H1 (cell line): ENCODE data around the gene RICTOR. TPM values are rescaled to one million over a fixed set of nuclear protein-coding genes. Genes with fewer than 3 reads are reported as not detected.

Experiments used
- CTCF ChIA-PET: fragments of 300-600 bp; sonication (Branson Sonifier 250); formaldehyde crosslinking; loops from one replicate; lab custom pipeline; 2021; ENCODE audit not compliant: partially characterized antibody; lab: Charles Lee
- POLR2A ChIA-PET: fragments of 300-600 bp; sonication (Branson Sonifier 250); formaldehyde crosslinking; loops from one replicate; lab custom pipeline; 2021; ENCODE audit warnings: inconsistent platforms; ENCODE audit not compliant: partially characterized antibody; lab: Charles Lee
- DNase-seq, 2 experiments: peaks; one replicate each; pipeline versions ENCODE4 v3.0.0 to v3.0.0-alpha.2; 2010 to 2022; ENCODE audit warnings: low spot score in 2 of 2, low read depth in 1 of 2, mixed read lengths in 1 of 2
- FAIRE-seq: peaks from 2 replicates; lab custom pipeline; 2011; peaks lifted over from hg19 to GRCh38; lab: Jason Lieb, UNC
- H2AFZ ChIP-seq: 2 replicates; pipeline ENCODE4 v1.8.1; 2012; ENCODE audit warnings: low read length, inconsistent platforms
- H2AK5ac ChIP-seq: 2 replicates; pipeline ENCODE4 v1.6.1; 2013; ENCODE audit warnings: low read depth, low read length
- H2BK120ac ChIP-seq: replicated peaks from 2 replicates; pipeline ENCODE3; 2013; ENCODE audit warnings: low read depth, low read length, inconsistent platforms
- H2BK12ac ChIP-seq: 2 replicates; pipeline ENCODE4 v1.6.1; 2013; ENCODE audit warnings: low read depth, low read length
- H2BK15ac ChIP-seq: 2 replicates; pipeline ENCODE4 v1.6.1; 2013; ENCODE audit warnings: low read length
- H2BK20ac ChIP-seq: 2 replicates; pipeline ENCODE4 v1.6.1; 2013; ENCODE audit warnings: low read length
- H2BK5ac ChIP-seq: 2 replicates; pipeline ENCODE4 v1.6.1; 2013; ENCODE audit warnings: low read depth, low read length
- H3K14ac ChIP-seq: 2 replicates; pipeline ENCODE4 v1.6.1; 2013; ENCODE audit warnings: inconsistent platforms; ENCODE audit not compliant: insufficient read length
- H3K18ac ChIP-seq: 2 replicates; pipeline ENCODE4 v1.6.1; 2013; ENCODE audit warnings: low read length; ENCODE audit errors: extremely low read depth
- H3K23ac ChIP-seq: 2 replicates; pipeline ENCODE4 v1.6.1; 2013; ENCODE audit warnings: inconsistent platforms; ENCODE audit not compliant: insufficient read length
- H3K23me2 ChIP-seq: 2 replicates; pipeline ENCODE4 v1.6.1; 2013; ENCODE audit warnings: low read depth, low read length
- H3K27ac ChIP-seq: 2 replicates; pipeline ENCODE4 v1.6.1; 2011; ENCODE audit warnings: low read depth, low read length, inconsistent platforms
- H3K27me3 ChIP-seq, 4 experiments: replicated peaks in 1 of 4; 1 replicate in 1 of 4; 2 replicates in 3 of 4; pipeline versions ENCODE4 v1.6.1 to v1.8.1; 2011 to 2013; ENCODE audit warnings: low read length in 3 of 4, mild to moderate bottlenecking in 3 of 4, inconsistent platforms in 2 of 4, mixed read lengths in 2 of 4, moderate library complexity in 1 of 4; ENCODE audit not compliant: control insufficient read depth in 3 of 4, insufficient read depth in 3 of 4; ENCODE audit errors: extremely low read depth in 1 of 4
- H3K36me3 ChIP-seq, 4 experiments: 2 replicates each; pipeline versions ENCODE4 v1.6.1 to v1.8.1; 2011 to 2013; ENCODE audit warnings: mild to moderate bottlenecking in 4 of 4, low read length in 3 of 4, moderate library complexity in 2 of 4, control low read depth in 1 of 4, inconsistent platforms in 1 of 4; ENCODE audit not compliant: insufficient read depth in 4 of 4, control insufficient read depth in 2 of 4
- H3K4ac ChIP-seq: replicated peaks from 2 replicates; pipeline ENCODE3; 2013; ENCODE audit warnings: low read length, low read depth, mixed read lengths, inconsistent platforms; ENCODE audit not compliant: insufficient read length
- H3K4me1 ChIP-seq, 4 experiments: replicated peaks in 1 of 4; 1 replicate in 1 of 4; 2 replicates in 3 of 4; pipeline versions ENCODE4 v1.6.1 to v1.8.1; 2011 to 2013; ENCODE audit warnings: low read length in 3 of 4, inconsistent platforms in 2 of 4, mixed read lengths in 1 of 4; ENCODE audit not compliant: insufficient read depth in 4 of 4, control insufficient read depth in 3 of 4
- H3K4me2 ChIP-seq, 2 experiments: 2 replicates each; pipeline versions ENCODE4 v1.6.1 to v1.8.1; 2011 to 2013; ENCODE audit warnings: low read depth in 2 of 2, low read length in 2 of 2, control low read depth in 1 of 2, inconsistent platforms in 1 of 2, mild to moderate bottlenecking in 1 of 2; ENCODE audit not compliant: insufficient read depth in 1 of 2
- H3K4me3 ChIP-seq, 4 experiments: fragments of 200-600, 300-600 bp in 1 of 4; sonication (generic), shearing (Covaris generic), sonication (Bioruptor Twin) in 1 of 4; 2 replicates each; pipeline versions ENCODE4 v1.5.1 to v1.8.1; 2011 to 2016; ENCODE audit warnings: low read length in 4 of 4, low read depth in 3 of 4, control low read depth in 2 of 4, inconsistent platforms in 2 of 4, mild to moderate bottlenecking in 2 of 4, mixed read lengths in 1 of 4, moderate library complexity in 1 of 4; ENCODE audit not compliant: insufficient read depth in 2 of 4; ENCODE audit errors: extremely low read depth in 1 of 4
- H3K56ac ChIP-seq: replicated peaks from 2 replicates; pipeline ENCODE3; 2013; ENCODE audit warnings: low read depth, mild to moderate bottlenecking, mixed read lengths, low read length, inconsistent platforms; ENCODE audit not compliant: insufficient read length
- H3K79me1 ChIP-seq: 2 replicates; pipeline ENCODE4 v1.6.1; 2013; ENCODE audit warnings: low read depth, low read length, control low read depth
- H3K79me2 ChIP-seq, 2 experiments: 2 replicates each; pipeline versions ENCODE4 v1.6.1 to v1.8.1; 2012 to 2013; ENCODE audit warnings: low read length in 2 of 2, mild to moderate bottlenecking in 2 of 2, inconsistent platforms in 1 of 2; ENCODE audit not compliant: insufficient read depth in 2 of 2, control insufficient read depth in 1 of 2
- H3K9ac ChIP-seq, 4 experiments: replicated peaks in 1 of 4; 1 replicate in 1 of 4; 2 replicates in 3 of 4; pipeline versions ENCODE4 v1.6.1 to v1.8.1; 2011 to 2013; ENCODE audit warnings: low read depth in 3 of 4, low read length in 3 of 4, control low read depth in 2 of 4, mild to moderate bottlenecking in 2 of 4, moderate library complexity in 2 of 4, inconsistent platforms in 1 of 4; ENCODE audit errors: extremely low read depth in 1 of 4
- H3K9me3 ChIP-seq, 2 experiments: 2 replicates each; pipeline versions ENCODE4 v1.6.1 to v1.8.1; 2012 to 2013; ENCODE audit warnings: mild to moderate bottlenecking in 2 of 2, moderate library complexity in 2 of 2, control low read depth in 1 of 2, inconsistent platforms in 1 of 2, low read depth in 1 of 2, low read length in 1 of 2, mixed read lengths in 1 of 2; ENCODE audit not compliant: insufficient read depth in 2 of 2
- H4K20me1 ChIP-seq, 2 experiments: replicated peaks in 1 of 2; 2 replicates each; pipeline versions ENCODE3 to v1.8.1; 2011 to 2013; ENCODE audit warnings: inconsistent platforms in 2 of 2, low read length in 2 of 2, mild to moderate bottlenecking in 1 of 2; ENCODE audit not compliant: insufficient read depth in 2 of 2, control insufficient read depth in 1 of 2
- H4K5ac ChIP-seq: 2 replicates; pipeline ENCODE4 v1.6.1; 2013; ENCODE audit warnings: low read length, low read depth, mixed read lengths, inconsistent platforms; ENCODE audit not compliant: insufficient read length
- H4K8ac ChIP-seq: 2 replicates; pipeline ENCODE4 v1.8.0; 2013; ENCODE audit warnings: mild to moderate bottlenecking, moderate library complexity, low read length, inconsistent platforms; ENCODE audit not compliant: insufficient read depth; ENCODE audit errors: extremely low read depth
- H4K91ac ChIP-seq: replicated peaks from 2 replicates; pipeline ENCODE3; 2013; ENCODE audit warnings: low read length, mixed read lengths, inconsistent platforms; ENCODE audit not compliant: insufficient read length
- MAFK ChIP-seq: IDR thresholded peaks from 2 replicates; pipeline ENCODE4 v1.6.1; 2012; ENCODE audit warnings: low read depth, mild to moderate bottlenecking, improper control_type of control experiment, low read length
- POLR2A ChIP-seq, 2 experiments: IDR thresholded peaks; 1 replicate in 1 of 2; 2 replicates in 1 of 2; pipeline ENCODE4 v1.6.1; 2011; ENCODE audit warnings: low read depth in 2 of 2, low read length in 2 of 2, mild to moderate bottlenecking in 2 of 2; ENCODE audit errors: control extremely low read depth in 1 of 2
- WGBS, 2 experiments: shearing (Covaris generic) in 1 of 2; methylation state at CpG; one replicate each; pipeline versions ENCODE4 v1.1.6 to v1.1.7; 2013 to 2015; ENCODE audit warnings: low lambda C conversion rate in 2 of 2, mixed read lengths in 2 of 2, inconsistent platforms in 1 of 2, low coverage in 1 of 2, missing lambda C conversion rate in 1 of 2; ENCODE audit not compliant: insufficient replicate concordance in 2 of 2, insufficient coverage in 1 of 2, insufficient read length in 1 of 2; ENCODE audit errors: extremely low coverage in 1 of 2, missing lambda C conversion rate in 1 of 2; 5-methylcytosine and 5-hydroxymethylcytosine counted together
- polyA plus RNA-seq, 7 experiments: library from polyadenylated mRNA; depleted of rRNA in 3 of 7; stranded (reverse) in 5 of 7; unstranded in 2 of 7; fragments of >200 nt in 5 of 7; fragments of 200-250 nt in 2 of 7; gene quantifications; 1 replicate in 5 of 7; 2 replicates in 1 of 7; 4 replicates in 1 of 7; pipeline versions ENCODE4 v1.2.1 to v1.2.3, GENCODE V29; 2011 to 2013; ENCODE audit warnings: missing spikeins in 2 of 7, mixed read lengths in 2 of 7
- total RNA-seq: library from RNA; stranded (reverse); fragmentation: NEBNext Ultra II Directional; extraction: Animal tissue kit (Norgen Biotek cat#: 25700); gene quantifications from 2 replicates; pipeline ENCODE4 v1.2.1, GENCODE V29; 2021
- TF ChIP-seq, protein P1 (sequence below), 3 experiments: IDR thresholded peaks; 1 replicate in 2 of 3; 2 replicates in 1 of 3; pipeline versions ENCODE4 v1.5.1 to v1.6.1; 2011; ENCODE audit warnings: low read length in 3 of 3, mild to moderate bottlenecking in 3 of 3, inconsistent platforms in 2 of 3, low read depth in 1 of 3, moderate library complexity in 1 of 3; ENCODE audit not compliant: insufficient read depth in 1 of 3; ENCODE audit errors: control extremely low read depth in 1 of 3

Gene RICTOR
- total and polyA plus RNA-seq, 2 of the 8 experiments (the other 6 are each of a cell fraction or from before 2014, with no cell fraction given): 4.3 to 26.6 TPM

DNA sequence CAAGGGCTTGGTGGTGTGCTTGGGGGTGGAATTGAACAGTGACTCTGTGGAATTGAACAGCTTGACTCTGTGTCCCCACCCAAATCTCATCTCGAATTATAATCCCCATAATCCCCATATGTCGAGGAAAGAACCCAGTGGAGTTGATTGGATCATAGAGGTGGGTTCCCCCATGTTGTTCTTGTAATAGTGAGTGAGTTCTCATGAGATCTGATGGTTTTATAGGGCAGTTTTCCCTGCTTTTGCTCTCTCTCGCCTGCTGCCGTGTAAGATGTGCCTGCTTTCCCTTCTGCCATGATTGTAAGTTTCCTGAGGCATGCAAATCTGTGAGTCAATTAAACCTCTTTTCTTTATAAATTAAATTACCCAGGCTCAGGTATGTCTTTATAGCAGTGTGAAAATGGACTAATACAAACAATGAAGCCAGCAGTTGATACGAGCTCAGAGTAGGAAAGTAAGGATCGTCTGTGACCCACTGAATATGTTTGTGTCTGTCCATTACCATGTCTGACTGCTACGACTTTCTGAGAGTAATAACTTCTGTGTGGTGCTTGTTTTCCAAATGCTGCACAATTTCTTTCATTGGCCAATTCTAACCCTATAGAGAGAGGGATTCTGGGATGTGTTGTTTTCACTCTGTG is 17.9 kb upstream of the RICTOR start:
- H3K4me3 ChIP-seq: no peak overlapping the region
- H3K23ac ChIP-seq: no peak overlapping the region
- TF ChIP-seq POLR2A (IDR thresholded peaks at IDR 0.05; ENCODE audit: control extremely low read depth in 1 of 2, low read depth in 2 of 2, low read length in 2 of 2) (no peak), MAFK (no peak)
- TF ChIP-seq, protein P1, sequence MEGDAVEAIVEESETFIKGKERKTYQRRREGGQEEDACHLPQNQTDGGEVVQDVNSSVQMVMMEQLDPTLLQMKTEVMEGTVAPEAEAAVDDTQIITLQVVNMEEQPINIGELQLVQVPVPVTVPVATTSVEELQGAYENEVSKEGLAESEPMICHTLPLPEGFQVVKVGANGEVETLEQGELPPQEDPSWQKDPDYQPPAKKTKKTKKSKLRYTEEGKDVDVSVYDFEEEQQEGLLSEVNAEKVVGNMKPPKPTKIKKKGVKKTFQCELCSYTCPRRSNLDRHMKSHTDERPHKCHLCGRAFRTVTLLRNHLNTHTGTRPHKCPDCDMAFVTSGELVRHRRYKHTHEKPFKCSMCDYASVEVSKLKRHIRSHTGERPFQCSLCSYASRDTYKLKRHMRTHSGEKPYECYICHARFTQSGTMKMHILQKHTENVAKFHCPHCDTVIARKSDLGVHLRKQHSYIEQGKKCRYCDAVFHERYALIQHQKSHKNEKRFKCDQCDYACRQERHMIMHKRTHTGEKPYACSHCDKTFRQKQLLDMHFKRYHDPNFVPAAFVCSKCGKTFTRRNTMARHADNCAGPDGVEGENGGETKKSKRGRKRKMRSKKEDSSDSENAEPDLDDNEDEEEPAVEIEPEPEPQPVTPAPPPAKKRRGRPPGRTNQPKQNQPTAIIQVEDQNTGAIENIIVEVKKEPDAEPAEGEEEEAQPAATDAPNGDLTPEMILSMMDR (IDR thresholded peaks at IDR 0.05; ENCODE audit: control extremely low read depth in 1 of 3, insufficient read depth in 1 of 3, low read depth in 1 of 3, low read length in 3 of 3): no peak
- no peak overlapping the region for H2BK120ac ChIP-seq
- no peaks in the 10 kb centered on the region for H4K20me1 ChIP-seq
- H2BK15ac ChIP-seq: no peak overlapping the region
- 95% methylated on average over 7 of the region's 7 CpGs; no CpG with 5 or more reads in 1 of the 2 experiments for WGBS, 2 experiments
- no peaks in the 10 kb centered on the region for H3K9me3 ChIP-seq
- H3K14ac ChIP-seq: no peak overlapping the region
- H2AK5ac ChIP-seq: no peak overlapping the region
- H4K8ac ChIP-seq: no peak overlapping the region
- no peak overlapping the region for H3K4me2 ChIP-seq
- H3K79me2 ChIP-seq: no peaks in the 10 kb centered on the region
- CTCF ChIA-PET: interaction anchor here (1.5 to 3.8 kb wide), 2 partner anchors 11 to 87 kb away, joined by 4 to 21 read pairs; no protein-coding TSS in a partner anchor
- no peak overlapping the region for H2AFZ ChIP-seq
- H3K23me2 ChIP-seq: no peaks in the 10 kb centered on the region
- H2BK20ac ChIP-seq: no peak overlapping the region
- H3K36me3 ChIP-seq: no peaks in the 10 kb centered on the region
- no peak overlapping the region for H3K4ac ChIP-seq
- DNase-seq (no peak), FAIRE-seq (no peak)
- H4K5ac ChIP-seq: no peak overlapping the region
- H3K79me1 ChIP-seq: no peaks in the 10 kb centered on the region
- no peaks in the 10 kb centered on the region for H3K4me1 ChIP-seq
- H3K27me3 ChIP-seq: no peaks in the 10 kb centered on the region
- no peak overlapping the region for H3K18ac ChIP-seq
- no peak overlapping the region for H4K91ac ChIP-seq
- no peak overlapping the region for H3K56ac ChIP-seq
- no peak overlapping the region for H3K9ac ChIP-seq
- H3K27ac ChIP-seq: no peak overlapping the region
- no peak overlapping the region for H2BK12ac ChIP-seq
- POLR2A ChIA-PET: no interaction called here
- no peak overlapping the region for H2BK5ac ChIP-seq
